Measurements from ENCODE around the gene TEX54.

The TEX54 gene

GRCh38 chr11:62817129-62817528, 15.5 kb downstream of the TEX54 start:
- peaks cover 45% of the 10 kb centered on the region for H3K36me3 Mint-ChIP-seq (ENCODE audit: low read depth)
- H3K4me3 Mint-ChIP-seq: no peak overlapping the region
- H3K4me1 Mint-ChIP-seq: no peaks in the 10 kb centered on the region
- H3K9me3 Mint-ChIP-seq: no peaks in the 10 kb centered on the region
- no peak for TF ChIP-seq CTCF (IDR thresholded peaks at IDR 0.05)
- H3K27ac Mint-ChIP-seq: no peak overlapping the region
- H3K27me3 Mint-ChIP-seq (ENCODE audit: low read depth, poor library complexity): no peaks in the 10 kb centered on the region
- DNase-seq: no peak

- no peaks in the 10 kb centered on the region for H3K27me3 Mint-ChIP-seq (ENCODE audit: low read depth, poor library complexity)
- no peak overlapping the region for H3K27ac Mint-ChIP-seq
- no peak for DNase-seq
- no peaks in the 10 kb centered on the region for H3K4me1 Mint-ChIP-seq
- H3K4me3 Mint-ChIP-seq: no peak overlapping the region
- no peaks in the 10 kb centered on the region for H3K9me3 Mint-ChIP-seq
- H3K36me3 Mint-ChIP-seq (ENCODE audit: low read depth): peaks cover 44% of the 10 kb centered on the region
- no peak for TF ChIP-seq CTCF (IDR thresholded peaks at IDR 0.05)
Observed at GRCh38 chr11:62816557-62816956, 16.1 kb downstream of the TEX54 start.

- no peaks in the 10 kb centered on the region for H3K9me3 Mint-ChIP-seq
- peaks cover 19% of the 10 kb centered on the region for H3K36me3 Mint-ChIP-seq (ENCODE audit: low read depth)
- no peak for DNase-seq
- no peaks in the 10 kb centered on the region for H3K27me3 Mint-ChIP-seq (ENCODE audit: low read depth, poor library complexity)
- H3K4me3 Mint-ChIP-seq: no peak overlapping the region
- H3K27ac Mint-ChIP-seq: no peak overlapping the region
- TF ChIP-seq CTCF (IDR thresholded peaks at IDR 0.05): no peak
- peaks cover 3% of the 10 kb centered on the region for H3K4me1 Mint-ChIP-seq
Observed at GRCh38 chr11:62811659-62812058, 21.0 kb downstream of the TEX54 start.

GRCh38 chr11:62810748-62811147, 21.9 kb downstream of the TEX54 start:
- DNase-seq: no peak
- Mint-ChIP-seq H3K27me3 (ENCODE audit: low read depth, poor library complexity) (no peaks in the 10 kb centered on the region), H3K4me1 (peaks cover 12% of the 10 kb centered on the region), H3K4me3 (no peak overlapping the region), H3K27ac (no peak overlapping the region), H3K9me3 (no peaks in the 10 kb centered on the region), H3K36me3 (ENCODE audit: low read depth) (peaks cover 10% of the 10 kb centered on the region)
- no peak for TF ChIP-seq CTCF (IDR thresholded peaks at IDR 0.05)

GRCh38 chr11:62806611-62807121, 26.0 kb downstream of the TEX54 start:
- no peak overlapping the region for H3K27ac Mint-ChIP-seq
- peaks cover 8% of the 10 kb centered on the region for H3K27me3 Mint-ChIP-seq (ENCODE audit: low read depth, poor library complexity)
- H3K4me3 Mint-ChIP-seq: peak overlapping the region; percentile 100
- H3K4me1 Mint-ChIP-seq: peaks cover 30% of the 10 kb centered on the region
- no peaks in the 10 kb centered on the region for H3K9me3 Mint-ChIP-seq
- no peak for TF ChIP-seq CTCF (IDR thresholded peaks at IDR 0.05)
- no peak for DNase-seq
- peaks cover 24% of the 10 kb centered on the region for H3K36me3 Mint-ChIP-seq (ENCODE audit: low read depth)

GRCh38 chr11:62805961-62806441, 26.6 kb downstream of the TEX54 start:
- Mint-ChIP-seq H3K4me1 (peaks cover 30% of the 10 kb centered on the region), H3K4me3 (peak overlapping the region; percentile 100), H3K27me3 (ENCODE audit: low read depth, poor library complexity) (peaks cover 8% of the 10 kb centered on the region), H3K9me3 (no peaks in the 10 kb centered on the region), H3K27ac (peak overlapping the region; percentile 100), H3K36me3 (ENCODE audit: low read depth) (peaks cover 30% of the 10 kb centered on the region)
- no peak for DNase-seq
- no peak for TF ChIP-seq CTCF (IDR thresholded peaks at IDR 0.05)

Measured in nephron progenitor cell (in vitro differentiated cells).